Parathyroid adenoma (tissue), 2 donors: ENCODE measurements around the gene MYOG.

Source experiments
- H2AFZ ChIP-seq: fragments of 300-600 bp; sonication (generic); one replicate; pipeline ENCODE4 v1.7.0; 2017; ENCODE audit warnings: antibody characterized with exemption, mild to moderate bottlenecking
- H3K27ac ChIP-seq: fragments of 300-600 bp; sonication (generic); one replicate; pipeline ENCODE4 v1.7.0; 2017
- H3K27me3 ChIP-seq: fragments of 300-600 bp; sonication (generic); one replicate; pipeline ENCODE4 v1.7.0; 2017; ENCODE audit warnings: low read length; ENCODE audit not compliant: control insufficient read depth, insufficient read depth
- H3K36me3 ChIP-seq: fragments of 300-600 bp; sonication (generic); one replicate; pipeline ENCODE4 v1.7.0; 2017; ENCODE audit warnings: low read length; ENCODE audit not compliant: control insufficient read depth, insufficient read depth
- H3K4me1 ChIP-seq: fragments of 300-600 bp; sonication (generic); one replicate; pipeline ENCODE4 v1.7.0; 2017; ENCODE audit warnings: control low read depth
- H3K4me2 ChIP-seq: fragments of 300-600 bp; sonication (generic); one replicate; pipeline ENCODE4 v1.7.0; 2017; ENCODE audit warnings: low read length
- H3K4me3 ChIP-seq: fragments of 300-600 bp; sonication (generic); one replicate; pipeline ENCODE4 v1.7.0; 2017; ENCODE audit warnings: low read depth, low read length
- H3K79me2 ChIP-seq: fragments of 300-600 bp; sonication (generic); one replicate; pipeline ENCODE4 v1.7.0; 2017; ENCODE audit warnings: control low read depth
- H3K9ac ChIP-seq: fragments of 300-600 bp; sonication (generic); one replicate; pipeline ENCODE4 v1.7.0; 2017; ENCODE audit warnings: mild to moderate bottlenecking
- H3K9me3 ChIP-seq: fragments of 300-600 bp; sonication (generic); one replicate; pipeline ENCODE4 v1.7.0; 2017; ENCODE audit warnings: low read length; ENCODE audit not compliant: control insufficient read depth
- CTCF ChIP-seq: fragments of 300-600 bp; sonication (generic); IDR thresholded peaks from one replicate; pipeline ENCODE4 v1.7.0; 2017; ENCODE audit warnings: antibody characterized with exemption, mild to moderate bottlenecking
- donor health status: primary hyperparathyroidism.

The MYOG gene

DNA sequence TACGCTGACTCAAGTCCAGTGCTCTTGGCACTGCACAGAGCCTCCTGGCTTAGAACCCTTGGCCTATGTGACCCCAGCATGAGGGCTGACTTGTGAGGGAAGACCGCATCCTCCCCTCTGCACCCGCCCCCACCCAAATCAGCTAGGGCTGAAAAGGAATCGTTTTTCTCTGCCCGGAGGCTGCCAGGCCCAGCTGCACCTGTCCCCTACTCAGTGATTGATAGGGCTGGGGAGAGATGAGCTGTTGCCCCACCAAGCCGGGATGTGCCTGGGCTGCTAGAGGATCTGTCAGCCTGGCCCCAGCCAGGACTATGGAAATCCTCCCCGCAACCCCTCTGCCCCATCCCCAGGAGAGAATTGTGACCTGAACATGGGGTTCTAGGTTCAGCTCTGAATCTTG, 20.6 kb downstream of the MYOG start:
- no peak overlapping the region for H3K9ac ChIP-seq
- no peak for TF ChIP-seq CTCF
- H3K27me3 ChIP-seq = no peaks in the 10 kb centered on the region
- H3K79me2 ChIP-seq = no peaks in the 10 kb centered on the region
- H2AFZ ChIP-seq = no peak overlapping the region
- H3K36me3 ChIP-seq = no peaks in the 10 kb centered on the region
- no peak overlapping the region for H3K4me2 ChIP-seq
- H3K4me1 ChIP-seq = no peaks in the 10 kb centered on the region
- no peak overlapping the region for H3K27ac ChIP-seq
- H3K4me3 ChIP-seq = no peak overlapping the region
- no peaks in the 10 kb centered on the region for H3K9me3 ChIP-seq

- H3K9ac ChIP-seq = no peak overlapping the region
- no peak for TF ChIP-seq CTCF
- H3K4me2 ChIP-seq = no peak overlapping the region
- H3K79me2 ChIP-seq = no peaks in the 10 kb centered on the region
- no peak overlapping the region for H3K4me3 ChIP-seq
- H3K4me1 ChIP-seq = no peaks in the 10 kb centered on the region
- H3K27ac ChIP-seq = no peak overlapping the region
- H2AFZ ChIP-seq = no peak overlapping the region
- H3K27me3 ChIP-seq = no peaks in the 10 kb centered on the region
- H3K9me3 ChIP-seq = no peaks in the 10 kb centered on the region
- no peaks in the 10 kb centered on the region for H3K36me3 ChIP-seq
These were observed 22.5 kb downstream of the MYOG start for GRCh38 chr1:203063287-203063686.

- Histone ChIP-seq H3K9me3 (no peaks in the 10 kb centered on the region), H3K79me2 (no peaks in the 10 kb centered on the region), H3K9ac (no peak overlapping the region), H3K4me1 (no peaks in the 10 kb centered on the region), H3K27me3 (no peaks in the 10 kb centered on the region), H3K4me2 (no peak overlapping the region), H3K4me3 (no peak overlapping the region), H2AFZ (no peak overlapping the region), H3K27ac (no peak overlapping the region), H3K36me3 (no peaks in the 10 kb centered on the region)
- no peak for TF ChIP-seq CTCF
These were observed 25.7 kb downstream of the MYOG start for GRCh38 chr1:203060115-203060514.

GRCh38 chr1:203059485-203059884, 26.3 kb downstream of the MYOG start:
- Histone ChIP-seq H3K27ac (no peak overlapping the region), H3K36me3 (no peaks in the 10 kb centered on the region), H3K9ac (no peak overlapping the region), H3K9me3 (no peaks in the 10 kb centered on the region), H3K79me2 (no peaks in the 10 kb centered on the region), H3K4me2 (no peak overlapping the region), H3K27me3 (no peaks in the 10 kb centered on the region), H3K4me1 (no peaks in the 10 kb centered on the region), H3K4me3 (no peak overlapping the region), H2AFZ (no peak overlapping the region)
- no peak for TF ChIP-seq CTCF

- no peaks in the 10 kb centered on the region for H3K9me3 ChIP-seq
- TF ChIP-seq CTCF = no peak
- no peak overlapping the region for H3K27ac ChIP-seq
- H3K79me2 ChIP-seq = no peaks in the 10 kb centered on the region
- no peak overlapping the region for H3K4me3 ChIP-seq
- H3K9ac ChIP-seq = no peak overlapping the region
- H3K27me3 ChIP-seq = no peaks in the 10 kb centered on the region
- H3K4me1 ChIP-seq = no peaks in the 10 kb centered on the region
- no peaks in the 10 kb centered on the region for H3K36me3 ChIP-seq
- H3K4me2 ChIP-seq = no peak overlapping the region
- H2AFZ ChIP-seq = no peak overlapping the region
These were observed 27.2 kb downstream of the MYOG start for GRCh38 chr1:203058676-203058935.
